GM12892 (cell line): ENCODE measurements around the gene COLEC12.

ENCODE experiments used
- POLR2A ChIP-seq: IDR thresholded peaks from 2 replicates; pipeline ENCODE4 v1.6.1; 2011; ENCODE audit warnings: low read depth, low read length, control low read depth
- POLR2AphosphoS5 ChIP-seq: IDR thresholded peaks from 2 replicates; pipeline ENCODE4 v1.6.1; 2011; ENCODE audit warnings: low read depth, low read length, control low read depth

GRCh38 chr18:477565-477964, 22.9 kb downstream of the COLEC12 start:
- no peak for TF ChIP-seq POLR2A
- no peak for TF ChIP-seq POLR2AphosphoS5
